GM21423 (cell line): ENCODE results near the gene RNGTT.
"Not testable (repeated sequence)": the region's sequence is repeated elsewhere in the genome, so short reads cannot be mapped to it uniquely, and the experiment has no call there.

Experiments used
- ATAC-seq: cut with Tn5 transposase; IDR thresholded peaks from one replicate; pipeline ENCODE4 v1.9.1; 2021; ENCODE audit warnings: mild to moderate bottlenecking, moderate library complexity; ENCODE audit not compliant: unreplicated experiment

Gene RNGTT

DNA sequence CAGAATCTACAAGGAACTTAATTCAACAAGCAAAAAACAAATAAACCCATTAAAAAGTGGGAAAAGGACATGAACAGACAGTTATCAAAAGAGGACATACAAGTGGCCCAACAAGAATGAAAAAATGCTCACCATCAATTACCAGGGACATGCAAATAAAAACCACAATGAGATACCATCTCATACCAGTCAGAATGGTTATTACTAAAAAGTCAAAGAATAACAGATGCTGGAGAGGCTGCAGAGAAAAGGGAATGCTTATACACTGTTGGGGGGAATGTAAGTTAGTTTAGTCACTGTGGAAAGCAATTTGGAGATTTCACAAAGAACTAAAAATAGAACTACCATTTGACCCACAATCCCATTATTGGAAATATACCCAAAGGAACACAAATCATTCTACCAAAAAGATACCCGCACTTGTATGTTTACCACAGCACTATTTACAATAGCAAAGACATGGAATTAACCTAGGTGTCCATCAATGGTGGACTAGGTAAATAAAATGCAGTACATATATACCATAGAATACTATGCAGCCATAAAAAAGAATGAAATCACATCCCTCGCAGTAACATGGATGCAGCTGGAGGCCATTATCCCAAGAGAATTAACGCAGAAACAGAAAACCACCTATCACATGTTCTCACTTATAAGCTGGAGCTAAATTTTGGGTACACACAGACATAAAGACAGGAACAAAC, 48.4 kb downstream of the RNGTT start:
- ATAC-seq, result no peak

DNA sequence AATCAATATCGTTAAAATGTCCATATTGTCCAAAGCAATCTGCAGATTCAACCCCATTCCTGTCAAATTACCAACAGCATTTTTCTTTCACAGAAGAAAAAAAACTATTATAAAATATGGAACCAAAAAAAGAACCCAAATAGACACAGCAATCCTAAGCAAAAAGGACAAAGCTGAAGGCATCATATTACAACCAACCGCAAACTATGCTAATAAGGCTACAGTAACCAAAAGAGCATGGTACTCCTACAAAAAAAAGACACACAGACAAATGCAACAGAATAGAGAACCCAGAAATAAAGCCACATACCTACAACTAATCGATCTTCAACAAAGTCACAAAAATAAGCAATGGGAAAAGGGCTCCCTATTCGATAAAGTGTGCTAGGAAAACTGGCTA, 49.2 kb downstream of the RNGTT start:
- ATAC-seq, result no peak

DNA sequence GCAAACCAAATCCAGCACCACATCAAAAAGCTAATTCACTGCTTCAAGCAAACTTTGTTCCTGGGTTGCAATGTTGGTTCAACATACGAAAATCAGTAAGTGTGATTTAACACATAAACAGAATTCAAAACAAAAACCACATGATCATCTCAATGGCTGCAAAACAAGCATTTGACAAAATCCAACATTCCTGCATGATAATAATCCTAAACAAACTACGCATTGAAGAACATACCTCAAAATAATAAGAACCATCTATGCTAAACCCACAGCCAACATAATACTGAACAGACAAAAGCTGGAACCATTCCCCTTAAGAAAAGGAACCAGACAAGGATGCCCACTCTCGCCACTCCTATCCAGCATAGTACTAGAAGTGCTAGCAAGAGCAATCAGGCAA, 49.9 kb downstream of the RNGTT start:
- no peak for ATAC-seq

DNA sequence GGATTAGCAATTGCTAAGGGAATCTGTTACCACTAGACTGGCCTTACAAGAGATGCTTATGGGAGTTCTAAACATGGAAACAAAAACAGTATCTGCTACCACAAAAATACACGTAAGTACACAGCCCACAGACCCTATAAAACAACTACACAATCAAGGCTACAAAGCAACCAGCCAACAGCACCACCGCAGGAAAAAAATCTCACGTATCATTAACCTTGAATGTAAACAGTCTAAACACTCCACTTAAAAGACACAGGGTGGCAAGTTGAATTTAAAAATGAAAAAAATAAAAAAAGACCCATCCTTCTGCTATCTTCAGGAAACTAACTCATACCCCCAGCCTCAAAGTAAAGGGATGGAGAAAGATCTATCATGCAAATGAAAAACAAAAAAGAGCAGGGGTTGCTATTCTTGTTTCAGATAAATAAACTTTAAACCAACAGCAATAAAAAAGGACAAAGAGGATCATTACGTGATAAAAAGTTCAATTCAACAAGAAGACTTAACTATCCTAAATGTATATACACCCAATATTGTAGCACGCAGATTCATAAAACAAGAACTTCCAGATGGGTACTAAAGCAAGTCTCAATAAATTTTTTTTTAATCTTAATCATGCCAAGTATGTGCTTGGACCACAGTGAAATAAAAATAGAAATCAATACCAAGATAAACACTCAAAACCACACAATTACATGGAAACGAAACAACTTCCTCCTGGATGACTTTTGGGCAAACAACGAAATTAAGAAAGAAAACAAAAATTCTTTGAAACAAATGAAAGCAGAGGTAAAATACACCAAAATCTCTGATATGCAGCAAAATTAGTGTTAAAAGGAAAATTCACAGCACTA, 52.3 kb downstream of the RNGTT start:
- no peak for ATAC-seq

DNA sequence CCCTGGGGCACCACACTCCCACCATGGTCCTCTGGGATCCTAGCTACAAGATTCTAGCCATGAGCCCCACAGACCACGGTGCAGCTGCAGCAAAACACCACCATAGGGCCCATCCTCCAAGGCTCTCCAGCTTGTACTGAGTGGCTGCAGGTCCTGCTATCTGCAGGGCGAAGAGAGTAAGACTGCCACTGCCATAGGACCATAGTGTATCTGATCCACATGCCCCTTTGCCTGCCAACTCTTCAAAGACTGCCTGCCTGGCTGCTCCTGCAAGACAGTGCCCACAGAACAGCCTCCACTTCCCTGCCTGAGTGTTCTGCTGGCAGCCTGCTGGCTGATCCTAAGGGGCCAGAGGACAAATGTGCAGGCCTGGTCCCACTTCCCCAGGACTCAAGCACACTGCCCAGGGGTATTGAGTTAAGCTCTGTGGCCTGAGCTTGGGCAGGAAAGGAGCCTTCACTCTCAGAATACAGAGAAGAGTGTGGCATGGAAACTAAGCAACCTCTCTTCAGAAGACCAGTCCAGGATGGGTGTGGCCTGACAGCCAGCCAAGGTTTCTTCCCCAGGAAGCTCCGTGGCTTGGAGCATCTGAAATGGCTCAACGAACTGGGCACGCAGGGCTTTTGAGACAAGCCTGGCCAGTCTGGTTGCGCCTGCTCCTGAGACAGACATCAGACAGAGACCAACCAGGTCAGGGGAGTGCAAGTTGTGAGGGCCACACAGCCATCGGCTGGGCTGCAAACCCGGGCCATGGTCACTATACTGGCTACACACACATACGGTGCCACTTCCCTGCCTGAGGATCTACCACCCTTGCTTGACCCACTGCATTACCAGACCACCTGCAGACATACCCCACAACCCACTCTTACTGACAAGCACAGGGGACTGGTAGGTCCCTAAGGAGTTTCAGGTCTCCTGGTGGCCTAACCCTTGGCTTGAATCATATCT, 54.5 kb downstream of the RNGTT start:
- no peak for ATAC-seq

DNA sequence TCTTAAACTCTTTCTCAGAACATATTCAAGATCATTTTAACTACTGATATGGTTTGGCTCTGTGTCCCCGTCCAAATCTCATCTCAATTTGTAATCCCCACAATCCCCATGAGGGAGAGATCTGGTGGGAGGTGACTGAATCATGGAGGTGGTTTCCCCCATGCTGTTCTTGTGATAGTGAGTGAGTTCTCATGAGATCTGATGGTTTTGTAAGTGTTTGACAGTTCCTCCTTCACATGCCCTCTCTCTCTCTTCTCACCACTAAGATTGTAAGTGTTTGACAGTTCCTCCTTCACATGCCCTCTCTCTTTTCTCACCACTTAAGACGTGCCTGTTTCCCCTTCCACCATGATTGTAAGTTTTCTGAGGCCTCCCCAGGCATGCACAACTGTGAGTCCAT, 56.3 kb downstream of the RNGTT start:
- ATAC-seq, result not testable (repeated sequence)

DNA sequence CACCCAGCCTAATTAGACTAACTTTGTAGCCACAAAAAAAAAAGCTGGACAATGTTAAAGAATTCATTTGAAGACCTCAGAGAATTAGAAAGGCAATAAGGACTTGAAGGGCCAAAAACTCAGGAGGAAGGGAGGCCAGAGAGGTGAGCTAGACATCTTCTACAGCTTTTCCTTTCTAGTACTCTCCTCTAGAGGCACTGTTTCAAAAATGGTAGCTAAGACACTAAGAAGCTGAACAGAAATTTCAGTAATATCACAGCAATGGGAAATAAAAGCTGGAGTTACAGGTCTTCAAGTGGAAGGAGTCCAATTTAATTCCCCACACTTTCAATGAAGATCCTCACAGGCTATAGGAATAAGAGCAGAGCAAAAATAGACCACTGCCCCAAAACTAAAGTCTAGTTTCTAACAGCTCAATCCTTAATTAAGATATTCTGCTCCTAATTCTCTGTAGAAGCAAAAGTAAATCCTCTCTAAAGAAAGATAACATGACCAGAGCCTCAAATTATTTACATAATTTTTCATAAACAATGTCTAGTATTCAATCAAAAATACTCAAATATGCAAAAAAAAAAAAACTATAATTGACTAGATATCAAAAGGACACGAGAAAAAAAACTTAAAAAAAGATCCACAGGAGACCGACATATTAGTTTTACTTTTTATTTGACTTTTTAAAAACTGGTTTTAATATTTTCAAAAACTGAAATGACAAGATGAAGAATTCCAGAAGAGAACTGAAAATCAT, 63.7 kb downstream of the RNGTT start:
- no peak for ATAC-seq

DNA sequence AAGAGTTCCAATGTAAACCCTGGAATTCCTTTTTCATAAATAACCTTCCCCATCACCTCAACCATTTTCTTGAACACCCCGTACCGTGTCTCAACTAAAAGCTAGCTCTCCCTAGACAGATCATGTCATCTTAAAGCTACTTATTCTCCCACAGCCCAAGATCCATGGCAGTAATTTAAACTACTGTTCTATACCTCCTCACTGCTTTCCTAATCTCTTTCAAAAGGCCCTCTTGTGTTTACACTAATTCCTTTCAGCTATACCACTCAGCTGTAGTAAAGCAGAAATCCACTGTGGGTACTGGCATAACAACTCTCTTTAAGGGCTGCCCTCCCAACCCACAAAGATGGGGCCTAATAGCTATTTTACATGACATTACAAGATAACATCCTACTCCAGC, 67.5 kb downstream of the RNGTT start:
- ATAC-seq, result no peak

DNA sequence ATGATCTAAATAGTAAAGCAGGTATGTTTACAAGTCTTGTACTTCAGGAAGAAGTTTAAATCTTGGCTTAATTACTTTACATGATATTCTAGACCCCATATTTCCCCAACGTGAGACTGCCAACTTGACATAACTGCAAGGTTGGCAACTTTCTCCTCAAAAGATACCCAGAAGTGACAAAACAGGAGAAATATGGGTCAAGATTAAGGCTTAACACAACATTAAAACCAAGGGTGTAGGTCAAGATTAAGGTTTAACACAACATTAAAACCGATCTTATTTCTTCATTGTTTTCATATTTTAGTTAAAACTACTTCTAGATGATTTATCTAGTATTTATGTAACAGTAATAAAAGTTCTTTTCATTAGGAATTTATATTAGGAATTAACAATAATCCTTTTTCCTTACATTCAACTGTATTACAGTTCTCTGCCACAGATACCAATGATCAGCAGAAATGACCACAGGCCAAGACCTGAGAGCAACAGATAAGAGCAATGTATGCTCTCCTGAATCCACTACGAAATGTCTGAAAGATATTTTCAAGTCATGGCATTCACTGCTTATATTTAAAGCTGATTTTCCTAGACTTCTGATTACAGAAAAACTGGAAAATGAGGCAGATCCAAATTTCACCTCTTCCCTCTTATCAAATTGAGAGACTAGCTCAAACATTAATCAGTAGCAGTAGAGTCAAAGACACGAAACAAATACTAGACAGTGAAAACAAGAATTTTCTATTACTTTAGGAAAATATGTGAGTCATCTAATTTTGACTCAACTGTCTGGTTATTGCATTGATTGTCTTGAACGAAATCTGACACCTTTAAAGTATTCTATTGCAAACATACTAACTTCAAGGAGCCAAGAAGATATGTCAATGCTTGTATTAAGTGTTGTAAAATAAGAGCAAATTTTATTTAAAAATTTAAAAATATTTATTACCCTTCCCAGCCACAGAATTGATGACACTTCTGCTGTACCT, 72.3 kb downstream of the RNGTT start:
- no peak for ATAC-seq

DNA sequence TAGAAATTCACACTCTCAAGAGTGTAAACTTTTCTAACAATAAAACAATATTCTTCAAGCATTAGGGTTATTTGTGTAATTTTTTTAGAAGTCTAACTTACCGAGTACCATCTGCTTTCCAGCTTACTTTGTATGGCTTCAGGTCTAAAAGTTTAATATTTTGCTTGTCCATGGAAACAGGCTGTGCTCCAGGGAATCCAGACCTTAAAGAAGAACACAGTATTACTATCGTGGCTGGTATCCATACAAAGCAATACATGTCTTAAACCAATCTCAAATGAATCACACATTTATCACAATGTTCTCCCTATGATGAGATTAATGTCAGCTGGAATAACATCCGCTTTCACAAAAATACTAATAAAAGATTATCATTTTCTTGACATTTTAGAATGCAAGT, 73.0 kb downstream of the RNGTT start:
- no peak for ATAC-seq

DNA sequence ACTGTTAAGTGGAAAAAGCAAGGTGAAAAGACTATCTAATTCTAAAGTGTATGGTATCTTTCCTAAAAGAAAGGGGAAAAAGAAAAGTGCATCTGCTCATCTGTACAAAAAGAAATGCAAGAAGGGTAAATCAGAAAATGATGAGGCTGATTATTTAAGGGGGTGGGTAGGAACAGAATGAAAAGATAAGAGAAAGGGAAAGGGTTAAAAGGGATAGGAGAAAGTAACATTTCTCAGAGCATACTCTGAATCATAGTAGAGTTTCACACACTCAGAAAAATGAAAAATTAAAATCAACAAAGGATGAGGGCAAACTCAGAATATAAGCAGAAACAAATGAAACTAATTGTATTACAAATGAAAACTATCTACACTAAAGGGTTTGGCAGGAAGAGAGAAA, 79.1 kb downstream of the RNGTT start:
- ATAC-seq, result no peak

DNA sequence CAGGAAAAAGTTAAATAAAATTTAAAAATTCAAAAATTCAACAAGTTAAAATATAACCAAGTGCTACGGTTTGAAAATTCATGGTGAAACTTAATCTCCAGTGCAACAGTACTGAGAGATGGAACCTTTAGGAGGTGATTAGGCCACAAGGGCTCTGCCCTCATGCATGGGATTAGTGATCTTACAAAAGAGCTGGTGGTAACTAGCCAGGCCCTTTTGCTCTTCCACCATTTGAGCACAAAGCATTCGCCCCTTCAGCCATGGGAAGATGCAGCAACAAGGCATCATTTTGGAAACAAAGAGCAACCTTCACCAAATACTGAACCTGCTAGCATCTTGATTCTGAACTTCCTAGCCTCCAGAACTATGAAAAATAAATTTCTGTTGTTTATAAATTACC, 80.9 kb downstream of the RNGTT start:
- ATAC-seq, result no peak

DNA sequence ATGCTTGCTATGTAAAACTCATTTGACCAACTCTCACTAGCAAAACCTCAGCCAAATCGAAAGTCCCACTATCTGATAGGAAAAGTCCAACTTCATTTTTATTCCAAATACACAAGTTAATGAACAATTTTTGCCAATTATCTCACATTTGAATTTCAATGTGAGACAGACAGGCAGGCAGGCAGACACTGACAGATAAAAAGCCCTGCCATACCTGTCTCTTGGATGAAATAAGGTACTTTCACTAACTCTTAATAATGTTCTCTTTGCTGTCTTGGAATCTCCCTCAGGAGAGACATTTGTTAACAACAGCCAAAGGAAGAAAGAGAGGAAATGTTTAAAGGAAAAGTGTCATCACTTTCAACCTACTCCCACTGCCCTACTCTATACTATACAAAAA, 82.0 kb downstream of the RNGTT start:
- ATAC-seq, result no peak

DNA sequence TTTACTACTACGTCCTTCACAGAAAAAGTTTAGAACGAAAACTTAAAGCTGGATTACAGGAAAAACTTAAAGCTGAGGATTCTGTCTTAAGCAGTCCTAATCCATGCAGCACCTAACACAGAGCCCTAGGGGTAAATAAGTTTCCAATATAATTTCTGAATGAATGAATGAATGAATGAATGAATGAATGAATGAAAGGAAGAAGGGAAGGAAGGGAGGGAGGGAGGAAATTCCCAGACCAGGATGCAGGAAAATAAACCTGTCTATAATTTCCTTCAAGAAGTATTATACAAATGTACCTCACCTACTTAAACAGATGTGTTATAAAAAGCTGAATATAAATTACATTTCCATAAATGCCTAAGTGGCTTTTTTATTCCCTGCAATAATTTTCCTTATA, 83.4 kb downstream of the RNGTT start:
- ATAC-seq, result no peak

DNA sequence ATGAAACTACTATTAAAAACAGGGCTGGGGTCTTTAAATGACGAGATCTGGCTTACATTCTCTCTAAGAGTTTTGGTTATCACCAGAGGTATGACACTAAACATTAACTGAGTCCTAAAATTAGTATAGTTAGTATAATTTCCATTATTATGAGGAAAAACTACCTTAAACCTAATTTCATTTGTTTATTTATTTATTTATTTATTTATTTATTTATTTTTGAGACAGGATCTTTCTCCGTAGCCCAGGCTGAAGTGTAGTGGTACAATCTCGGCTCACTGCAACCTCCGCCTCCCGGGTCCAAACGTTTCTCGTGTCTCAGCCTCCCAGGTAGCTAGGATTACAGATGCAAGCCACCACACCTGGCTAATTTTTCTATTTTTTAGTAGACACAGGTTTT, 85.5 kb downstream of the RNGTT start:
- no peak for ATAC-seq

DNA sequence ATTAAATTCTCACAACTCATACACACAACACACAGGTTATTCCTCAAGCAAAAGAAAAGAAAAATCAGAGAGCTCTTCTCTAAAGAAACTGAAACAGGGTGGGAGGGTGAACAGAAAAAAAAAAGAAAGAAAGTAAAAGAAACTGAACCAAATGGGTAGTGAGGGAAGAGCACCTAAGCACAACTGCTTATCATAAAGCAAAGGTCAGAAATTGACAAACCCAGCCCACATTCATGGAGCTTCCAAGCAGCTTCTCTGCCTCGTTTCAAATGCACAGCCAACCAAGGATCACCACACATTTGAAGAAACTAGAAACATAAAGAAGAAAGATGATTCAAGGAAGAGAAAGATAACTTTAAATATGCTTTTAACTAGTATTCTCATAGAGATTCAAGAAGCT, 90.5 kb downstream of the RNGTT start:
- ATAC-seq, result no peak

DNA sequence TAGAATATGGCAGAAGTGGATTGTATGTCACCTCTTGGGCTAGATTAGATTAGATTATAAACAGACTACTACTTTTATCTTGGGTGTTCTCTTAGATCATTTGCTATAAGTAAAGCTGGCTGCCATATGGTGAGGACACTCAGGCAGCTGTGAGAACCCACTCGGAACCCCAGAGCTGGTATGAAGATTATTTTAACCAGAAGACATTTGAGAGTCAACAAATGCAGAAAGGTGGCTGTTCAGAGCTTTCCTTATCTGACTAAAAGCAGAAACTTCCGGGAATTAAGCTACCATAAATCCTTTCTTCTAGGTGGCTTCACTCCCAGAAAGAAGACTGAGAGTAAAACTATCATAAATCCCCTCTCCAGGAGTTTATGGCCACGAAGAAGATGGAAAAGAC, 91.9 kb downstream of the RNGTT start:
- no peak for ATAC-seq

DNA sequence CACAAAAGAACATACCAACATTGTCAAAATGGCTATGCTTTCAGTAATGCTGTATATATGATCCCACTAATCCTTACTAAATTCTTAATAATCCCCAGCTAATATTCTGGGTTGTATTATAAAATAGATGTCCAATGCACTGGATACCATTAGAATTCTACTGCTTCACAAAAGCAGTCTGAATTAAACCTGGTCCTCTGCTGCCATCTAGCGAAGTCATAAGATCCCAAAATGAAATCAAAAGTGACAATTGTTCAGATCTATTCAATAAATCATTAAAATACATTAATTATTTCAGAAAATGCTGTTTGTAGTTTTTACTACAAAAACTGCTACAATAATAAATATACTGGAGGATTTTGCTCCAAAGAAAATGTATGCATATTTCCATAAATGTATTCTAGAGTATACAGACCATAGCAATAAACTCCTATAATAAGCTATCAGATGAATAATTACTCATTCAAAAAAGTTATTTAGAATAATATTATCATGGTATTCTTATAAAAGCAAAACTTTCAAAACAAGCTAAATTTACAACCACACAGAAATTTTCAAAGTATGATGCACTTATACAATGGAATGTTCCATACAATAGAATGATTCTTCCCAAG, 92.6 kb downstream of the RNGTT start:
- peak; percentile 44 for ATAC-seq
